Stimulated activated CD8-positive, alpha-beta memory T cell treated with anti-CD3 and anti-CD28 coated beads, Interleukin-2, amount 100 ng/mL, for 48 hours (primary cell): ENCODE results near the gene SPAST.
"Not testable (repeated sequence)": the region's sequence is repeated elsewhere in the genome, so short reads cannot be mapped to it uniquely, and the experiment has no call there.

Source experiments
- DNase-seq, 2 donors: peaks; one replicate each; pipeline ENCODE4 v3.0.0-alpha.2; 2020; ENCODE audit warnings: low read depth in 2 of 2

The SPAST gene

GRCh38 chr2:32124660-32125059 is 61.3 kb downstream of the SPAST start:
- DNase-seq = no peak

- no peak for DNase-seq
Observed at GRCh38 chr2:32128636-32129035, 65.3 kb downstream of the SPAST start.

- DNase-seq = no peak
Observed at GRCh38 chr2:32129086-32129485, 65.7 kb downstream of the SPAST start.

DNA sequence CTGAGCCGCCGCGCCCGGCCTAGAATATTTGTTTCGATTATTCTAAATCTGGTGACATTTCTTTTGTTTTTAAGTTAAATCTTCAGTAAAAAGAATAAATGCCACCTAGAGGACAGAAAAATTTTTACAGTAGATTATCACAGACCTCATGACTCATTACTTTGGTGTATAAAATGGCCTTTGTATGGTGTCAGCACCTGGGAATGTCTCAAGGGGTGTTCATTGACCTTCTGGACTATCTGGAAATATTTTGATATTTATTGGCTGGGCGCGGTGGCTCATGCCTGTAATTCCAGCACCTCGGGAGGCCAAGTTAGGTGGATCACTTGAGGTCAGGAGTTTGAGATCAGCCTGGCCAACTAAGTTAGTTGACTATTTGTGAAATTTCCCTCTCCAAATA is 72.1 kb downstream of the SPAST start:
- DNase-seq = no peak

DNA sequence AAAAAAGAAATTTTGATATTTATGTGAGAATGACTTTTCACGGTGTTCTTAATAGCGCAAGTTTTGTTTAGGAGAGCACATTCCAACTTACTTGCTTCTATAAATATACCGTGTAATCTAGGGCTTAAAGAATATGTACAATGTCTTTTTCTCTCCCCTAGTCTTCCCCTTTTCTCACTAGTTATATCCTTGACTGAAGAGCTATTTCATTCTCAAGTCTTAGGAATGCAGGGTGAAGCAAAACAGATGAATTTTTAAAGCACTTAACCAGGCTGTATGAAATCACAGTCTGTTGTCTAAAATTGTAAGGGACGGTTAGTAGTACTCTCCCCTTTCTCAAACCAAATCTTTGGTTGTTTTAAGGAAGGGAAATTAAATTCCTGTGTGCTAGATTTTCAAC is 72.7 kb downstream of the SPAST start:
- no peak for DNase-seq

GRCh38 chr2:32151544-32151943 is 88.2 kb downstream of the SPAST start:
- DNase-seq = not testable (repeated sequence)

- DNase-seq = no peak
Observed at GRCh38 chr2:32159678-32160077, 96.3 kb downstream of the SPAST start.

DNA sequence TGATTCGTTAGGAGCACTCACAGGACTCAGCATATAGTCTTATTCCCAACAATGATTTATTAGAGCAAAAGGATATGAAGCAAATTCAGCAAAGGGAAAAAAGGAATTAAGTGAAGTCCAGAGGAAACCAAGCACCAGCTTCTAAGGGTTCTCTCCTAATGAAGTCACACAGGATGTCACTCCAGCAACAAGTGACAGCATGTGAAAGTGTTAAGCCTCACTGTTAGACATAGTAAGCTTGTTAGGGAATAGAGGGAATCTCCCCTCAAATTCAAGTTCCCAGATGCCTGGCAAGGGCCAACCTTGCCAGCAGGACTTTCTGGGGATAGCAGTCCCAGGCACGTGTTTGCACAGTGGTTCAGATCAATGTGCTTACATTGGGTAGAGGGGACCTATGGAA is 97.9 kb downstream of the SPAST start:
- DNase-seq = no peak

GRCh38 chr2:32164254-32164653 is 100.9 kb downstream of the SPAST start:
- DNase-seq = not testable (repeated sequence)

DNA sequence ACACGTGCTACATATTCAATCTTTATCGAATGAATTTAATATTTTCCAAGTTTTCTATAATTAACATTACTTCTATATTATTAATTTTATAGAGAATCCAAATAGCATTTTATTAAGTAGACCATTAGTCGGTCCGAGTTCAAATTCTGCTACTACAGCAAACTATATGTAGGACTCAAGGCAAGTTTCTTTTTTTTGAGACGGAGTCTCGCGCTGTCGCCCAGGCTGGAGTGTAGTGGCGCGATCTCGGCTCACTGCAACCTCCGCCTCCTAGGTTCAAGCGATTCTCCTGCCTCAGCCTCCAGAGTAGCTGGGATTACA is 101.6 kb downstream of the SPAST start:
- not testable (repeated sequence) for DNase-seq

DNA sequence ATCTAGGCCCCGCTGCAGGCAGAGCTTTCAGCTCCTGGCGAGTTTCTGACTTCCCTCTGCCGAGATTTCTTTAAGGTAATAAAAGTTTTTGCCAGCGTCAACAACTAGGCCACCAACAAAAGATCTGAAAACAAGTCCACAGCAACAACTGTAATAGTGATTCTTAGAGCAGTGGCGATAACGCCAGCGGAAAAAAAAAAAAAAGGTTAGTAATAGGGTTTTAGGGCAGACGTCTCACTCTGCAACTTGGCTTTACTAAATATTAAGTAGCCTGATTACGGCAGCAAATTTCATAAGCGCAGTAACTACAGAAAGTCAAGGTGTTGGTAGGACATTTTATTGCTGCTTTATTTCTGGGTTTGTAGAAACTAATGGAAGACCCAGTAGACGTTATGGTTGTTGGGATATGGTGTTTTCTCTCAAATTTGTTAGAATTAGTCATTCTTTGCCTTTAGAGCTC is 102.8 kb downstream of the SPAST start:
- no peak for DNase-seq

DNA sequence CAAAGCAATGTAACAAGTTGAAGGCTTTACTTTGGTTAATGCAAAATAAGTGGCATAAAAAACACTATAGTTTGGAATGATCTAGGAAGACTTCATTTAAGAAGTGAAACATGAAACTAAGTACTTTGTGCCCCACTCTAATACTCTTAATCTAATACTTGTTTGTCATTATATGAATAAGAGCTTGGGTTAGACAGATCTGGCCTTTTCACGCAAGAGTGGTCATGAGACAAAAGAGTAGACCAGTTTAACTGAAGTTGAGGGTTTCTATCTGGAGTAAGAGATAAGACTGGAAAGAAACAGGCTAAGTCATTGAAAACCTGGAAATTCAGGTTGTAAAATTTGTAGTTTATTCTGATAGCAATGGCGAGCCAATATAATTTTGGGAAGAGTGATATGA is 105.2 kb downstream of the SPAST start:
- DNase-seq = no peak

DNA sequence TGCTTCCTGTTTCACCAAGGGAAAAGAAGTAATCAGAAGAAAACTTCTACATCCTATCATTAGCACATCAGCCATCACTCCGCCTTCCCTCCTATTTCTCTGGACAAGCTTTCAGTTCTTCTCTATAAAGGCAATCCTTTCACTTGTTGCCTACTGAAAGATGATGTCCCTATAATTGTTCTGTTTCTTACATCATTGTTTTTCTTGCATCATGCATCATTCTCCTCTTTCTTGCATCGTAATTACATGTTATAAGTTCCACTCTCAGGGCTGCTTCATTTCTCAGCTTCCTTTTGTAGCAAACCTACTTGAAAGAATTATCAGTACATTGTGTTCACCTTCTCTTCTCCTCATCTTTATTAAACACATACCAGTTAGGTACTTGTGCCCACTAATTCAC is 109.5 kb downstream of the SPAST start:
- DNase-seq = no peak

- no peak for DNase-seq
Observed at GRCh38 chr2:32182667-32183066, 119.3 kb downstream of the SPAST start.

DNA sequence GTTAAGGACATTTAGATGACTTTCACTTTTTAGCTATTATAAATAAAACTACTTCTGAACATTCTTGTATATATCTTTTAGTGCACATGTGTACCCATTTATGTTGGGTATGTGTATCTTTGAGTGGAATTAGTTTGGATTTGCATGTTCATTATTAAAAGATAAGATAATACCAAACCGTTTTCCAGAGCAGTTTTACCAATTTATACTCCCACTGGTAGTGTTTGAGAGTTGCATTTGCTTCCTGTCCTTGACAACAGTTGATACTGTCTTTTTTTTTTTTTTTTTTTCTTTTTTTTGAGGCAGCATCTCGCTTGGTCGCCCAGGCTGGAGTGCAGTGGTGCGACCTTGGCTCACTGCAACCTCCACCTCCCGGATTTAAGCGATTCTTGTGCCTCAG is 125.7 kb downstream of the SPAST start:
- no peak for DNase-seq

- DNase-seq = no peak
Observed at GRCh38 chr2:32192418-32192817, 129.1 kb downstream of the SPAST start.

DNA sequence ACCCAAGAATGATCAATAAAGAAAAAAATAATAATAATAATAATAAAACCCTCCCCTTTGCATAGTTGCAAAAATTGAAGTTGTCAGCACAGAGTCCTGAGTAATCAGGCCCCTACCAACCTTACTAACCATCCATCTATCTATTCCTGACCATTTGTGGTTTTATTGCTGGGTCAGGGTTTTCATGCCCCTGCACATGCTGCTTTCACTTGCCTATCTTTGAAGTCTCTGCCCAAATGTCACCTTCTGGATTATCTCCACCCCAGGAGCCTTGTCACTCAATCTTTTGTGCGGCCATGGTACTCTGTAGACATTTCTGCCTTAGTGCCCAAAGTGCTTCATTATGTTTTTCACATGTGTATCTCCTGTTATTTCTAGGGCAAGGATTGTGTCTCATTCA is 137.5 kb downstream of the SPAST start:
- no peak for DNase-seq

DNA sequence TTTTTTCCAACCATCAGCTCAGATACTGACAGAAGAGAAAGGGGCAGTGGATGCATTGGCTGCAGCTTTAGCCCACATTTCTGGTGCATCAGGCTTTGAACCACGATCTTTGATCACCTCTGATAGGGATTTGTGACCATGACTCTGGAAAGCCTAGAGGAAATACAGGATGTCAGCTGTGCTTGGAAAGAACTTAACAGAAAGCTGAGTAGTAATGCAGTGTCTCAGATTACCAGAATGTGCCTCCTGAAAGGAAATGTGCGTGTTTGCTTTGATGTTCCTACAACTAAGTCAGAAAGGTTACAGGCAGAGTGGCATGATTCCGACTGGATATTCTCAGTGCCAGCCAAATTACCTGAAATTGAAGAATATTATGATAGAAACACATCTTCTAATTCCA is 140.1 kb downstream of the SPAST start:
- DNase-seq = not testable (repeated sequence)
